GM21529 (cell line): ENCODE measurements around the gene ZNF366.

ENCODE experiments used
- ATAC-seq: cut with Tn5 transposase; IDR thresholded peaks from one replicate; pipeline ENCODE4 v1.9.1; 2021; ENCODE audit not compliant: unreplicated experiment

The ZNF366 gene

GRCh38 chr5:72495410-72495809 lies 11.8 kb downstream of the ZNF366 start:
- no peak for ATAC-seq

GRCh38 chr5:72494623-72495124 lies 12.5 kb downstream of the ZNF366 start:
- no peak for ATAC-seq

- ATAC-seq, result no peak
Measured at GRCh38 chr5:72489536-72489935, 17.7 kb downstream of the ZNF366 start.

- no peak for ATAC-seq
Measured at GRCh38 chr5:72488756-72489155, 18.5 kb downstream of the ZNF366 start.

- ATAC-seq, result no peak
Measured at GRCh38 chr5:72487177-72487576, 20.0 kb downstream of the ZNF366 start.

GRCh38 chr5:72486371-72486770 lies 20.8 kb downstream of the ZNF366 start:
- ATAC-seq, result no peak

- ATAC-seq, result no peak
Measured at GRCh38 chr5:72485430-72485974, 21.7 kb downstream of the ZNF366 start.

- ATAC-seq, result no peak
Measured at GRCh38 chr5:72482046-72482445, 25.2 kb downstream of the ZNF366 start.

GRCh38 chr5:72480841-72481240 lies 26.4 kb downstream of the ZNF366 start:
- ATAC-seq, result no peak

- ATAC-seq, result no peak
Measured at GRCh38 chr5:72479921-72480320, 27.3 kb downstream of the ZNF366 start.

- ATAC-seq, result no peak
Measured at GRCh38 chr5:72478684-72479083, 28.5 kb downstream of the ZNF366 start.

- ATAC-seq, result no peak
Measured at GRCh38 chr5:72478276-72478675, 28.9 kb downstream of the ZNF366 start.

- ATAC-seq, result no peak
Measured at GRCh38 chr5:72477644-72478043, 29.6 kb downstream of the ZNF366 start.

- ATAC-seq, result no peak
Measured at GRCh38 chr5:72477176-72477575, 30.0 kb downstream of the ZNF366 start.

- no peak for ATAC-seq
Measured at GRCh38 chr5:72476721-72477120, 30.5 kb downstream of the ZNF366 start.

GRCh38 chr5:72476275-72476674 lies 30.9 kb downstream of the ZNF366 start:
- no peak for ATAC-seq

- ATAC-seq, result no peak
Measured at GRCh38 chr5:72474516-72474915, 32.7 kb downstream of the ZNF366 start.

- ATAC-seq, result no peak
Measured at GRCh38 chr5:72474046-72474500, 33.1 kb downstream of the ZNF366 start.

- no peak for ATAC-seq
Measured at GRCh38 chr5:72472666-72473422, 34.4 kb downstream of the ZNF366 start.

GRCh38 chr5:72472031-72472430 lies 35.2 kb downstream of the ZNF366 start:
- ATAC-seq, result no peak

- ATAC-seq, result no peak
Measured at GRCh38 chr5:72470826-72471225, 36.4 kb downstream of the ZNF366 start.

GRCh38 chr5:72468606-72469005 lies 38.6 kb downstream of the ZNF366 start:
- no peak for ATAC-seq

- no peak for ATAC-seq
Measured at GRCh38 chr5:72468024-72468423, 39.2 kb downstream of the ZNF366 start.
